Upper lobe of left lung (tissue), 6 donors: Measurements from ENCODE around the gene EDEM3. TPM values are rescaled to one million over a fixed set of nuclear protein-coding genes. Genes with fewer than 3 reads are reported as not detected.

ENCODE experiments used
- ATAC-seq, 2 donors: fragments of 200-7000 bp; cut with Tn5 transposase; one replicate each; pipeline ENCODE4 v1.9.1; 2022; ENCODE audit warnings: mild to moderate bottlenecking in 2 of 2, moderate library complexity in 2 of 2; ENCODE audit not compliant: low FRiP score in 2 of 2
- DNase-seq, 2 donors: peaks; one replicate each; pipeline ENCODE4 v3.0.0-alpha.2; 2019 to 2020
- H3K27ac ChIP-seq, 4 donors: fragments of 200-600 bp; sonication (generic); one replicate each; pipeline ENCODE4 v1.5.1; 2016 to 2019
- H3K27me3 ChIP-seq, 4 donors: fragments of 200-600 bp; sonication (generic); one replicate each; pipeline ENCODE4 v1.5.1; 2017 to 2019
- H3K36me3 ChIP-seq, 4 donors: fragments of 200-600 bp; sonication (generic); one replicate each; pipeline ENCODE4 v1.5.1; 2016 to 2019
- H3K4me1 ChIP-seq, 4 donors: fragments of 200-600 bp; sonication (generic); one replicate each; pipeline ENCODE4 v1.5.1; 2018 to 2019
- H3K4me3 ChIP-seq, 4 donors: fragments of 200-600 bp; sonication (generic); one replicate each; pipeline ENCODE4 v1.5.1; 2017 to 2019; ENCODE audit warnings: mild to moderate bottlenecking in 2 of 4, moderate library complexity in 1 of 4
- H3K9me3 ChIP-seq, 4 donors: fragments of 200-600 bp; sonication (generic); one replicate each; pipeline ENCODE4 v1.5.1; 2018 to 2019
- EP300 ChIP-seq, 4 donors: sonication (generic); formaldehyde crosslinking; IDR thresholded peaks; one replicate each; pipeline ENCODE4 v1.5.1; 2017; ENCODE audit warnings: antibody characterized with exemption in 4 of 4, control low read depth in 2 of 4
- POLR2A ChIP-seq, 4 donors: fragments of 450-650 bp; IDR thresholded peaks; one replicate each; pipeline ENCODE4 v1.5.1; 2016 to 2017; ENCODE audit warnings: antibody characterized with exemption in 4 of 4, mild to moderate bottlenecking in 2 of 4
- POLR2AphosphoS5 ChIP-seq, 2 donors: sonication (generic); formaldehyde crosslinking; IDR thresholded peaks; one replicate each; pipeline ENCODE4 v1.5.1; 2017; ENCODE audit warnings: antibody characterized with exemption in 2 of 2
- WGBS, 2 donors: methylation state at CpG; one replicate each; pipeline ENCODE4 v1.1.5; 2017 to 2018; 5-methylcytosine and 5-hydroxymethylcytosine counted together
- total RNA-seq, 6 donors: library from RNA; depleted of rRNA in 4 of 6; stranded (reverse); fragments of >200 nt in 4 of 6; gene quantifications; one replicate each; pipeline versions ENCODE4 v1.1.0 to v1.2.1, GENCODE V29; 2016 to 2021
- TF ChIP-seq, protein P1 (sequence below), 6 experiments: fragments of 450-650 bp in 4 of 6; fragments of 200-600 bp in 2 of 6; sonication (generic) in 2 of 6; IDR thresholded peaks; one replicate each; pipeline ENCODE4 v1.5.1; 2016 to 2019; ENCODE audit warnings: antibody characterized with exemption in 6 of 6
- donor health status: DM: no; HTN: no; CAD: no; lungs with moderate emphysema.
- donor health status: DM: no; HTN: yes; CAD: no; lungs with severe emphysema.

EDEM3 gene
- total RNA-seq, 6 donors from 2014 or later, result 23.9 to 56.2 (median 29.4) TPM

DNA sequence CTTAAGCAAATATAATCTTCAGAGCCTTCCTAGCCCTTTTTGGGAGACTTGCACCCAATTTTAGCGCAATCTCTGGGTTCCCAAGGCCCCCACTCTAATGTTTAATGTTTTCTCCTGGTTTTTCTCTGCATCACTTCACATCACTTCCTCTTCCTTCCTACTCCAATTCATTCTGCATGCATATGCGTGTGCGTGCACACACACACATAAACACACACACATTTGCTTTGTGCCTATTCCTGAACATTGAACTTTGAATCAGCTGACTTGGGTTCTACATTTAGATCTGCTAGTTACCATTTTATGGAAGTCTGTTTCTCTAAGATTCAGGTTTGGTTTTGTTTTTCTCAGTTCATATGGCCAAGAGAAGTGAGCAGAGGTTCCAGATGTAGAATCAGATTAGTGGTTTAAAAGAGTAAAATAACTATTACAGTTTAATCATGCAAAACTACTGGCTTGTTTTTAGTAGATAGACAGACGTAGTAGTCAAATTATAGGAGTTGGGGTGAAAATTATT, 7.4 kb upstream of the EDEM3 start:
- TF ChIP-seq EP300 (IDR thresholded peaks at IDR 0.05), result no peak
- TF ChIP-seq POLR2A (IDR thresholded peaks at IDR 0.05), result no peak
- TF ChIP-seq, protein P1, sequence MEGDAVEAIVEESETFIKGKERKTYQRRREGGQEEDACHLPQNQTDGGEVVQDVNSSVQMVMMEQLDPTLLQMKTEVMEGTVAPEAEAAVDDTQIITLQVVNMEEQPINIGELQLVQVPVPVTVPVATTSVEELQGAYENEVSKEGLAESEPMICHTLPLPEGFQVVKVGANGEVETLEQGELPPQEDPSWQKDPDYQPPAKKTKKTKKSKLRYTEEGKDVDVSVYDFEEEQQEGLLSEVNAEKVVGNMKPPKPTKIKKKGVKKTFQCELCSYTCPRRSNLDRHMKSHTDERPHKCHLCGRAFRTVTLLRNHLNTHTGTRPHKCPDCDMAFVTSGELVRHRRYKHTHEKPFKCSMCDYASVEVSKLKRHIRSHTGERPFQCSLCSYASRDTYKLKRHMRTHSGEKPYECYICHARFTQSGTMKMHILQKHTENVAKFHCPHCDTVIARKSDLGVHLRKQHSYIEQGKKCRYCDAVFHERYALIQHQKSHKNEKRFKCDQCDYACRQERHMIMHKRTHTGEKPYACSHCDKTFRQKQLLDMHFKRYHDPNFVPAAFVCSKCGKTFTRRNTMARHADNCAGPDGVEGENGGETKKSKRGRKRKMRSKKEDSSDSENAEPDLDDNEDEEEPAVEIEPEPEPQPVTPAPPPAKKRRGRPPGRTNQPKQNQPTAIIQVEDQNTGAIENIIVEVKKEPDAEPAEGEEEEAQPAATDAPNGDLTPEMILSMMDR (IDR thresholded peaks at IDR 0.05), result no peak
- TF ChIP-seq POLR2AphosphoS5 (IDR thresholded peaks at IDR 0.05), result no peak
- no peak for DNase-seq
- Histone ChIP-seq H3K4me1 (no peaks in the 10 kb centered on the region), H3K27me3 (no peaks in the 10 kb centered on the region), H3K27ac (no peak overlapping the region), H3K9me3 (no peaks in the 10 kb centered on the region), H3K36me3 (no peaks in the 10 kb centered on the region), H3K4me3 (no peak overlapping the region)
- 70 to 72% methylated on average over 4 of the region's 4 CpGs for WGBS, 2 donors
- no peak for ATAC-seq

DNA sequence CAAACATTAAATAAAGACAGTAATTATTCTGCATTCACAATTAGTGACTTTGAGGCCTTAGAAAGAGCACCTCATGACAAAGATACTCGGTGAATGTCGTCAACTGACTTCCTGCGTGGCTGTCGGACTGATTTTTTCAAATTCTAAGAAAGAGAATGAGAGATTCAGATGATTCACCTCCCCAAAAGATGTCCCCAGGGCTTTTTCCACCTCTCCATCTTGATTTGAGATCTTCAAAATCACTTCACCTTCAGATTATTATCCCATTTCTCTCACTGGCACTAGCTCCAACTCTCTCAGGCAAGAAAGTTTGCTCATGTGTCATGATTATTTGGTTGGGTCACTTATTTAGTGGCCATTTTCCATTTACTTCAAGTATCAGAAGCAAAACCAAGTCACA, 5.0 kb upstream of the EDEM3 start:
- Histone ChIP-seq H3K27me3 (no peaks in the 10 kb centered on the region), H3K36me3 (no peaks in the 10 kb centered on the region), H3K4me3 (no peak overlapping the region), H3K27ac (no peak overlapping the region), H3K9me3 (no peaks in the 10 kb centered on the region), H3K4me1 (peaks cover 0 to 6% (median 4%) of the 10 kb centered on the region in 4 donors)
- no peak for ATAC-seq
- 98 to 99% methylated on average over 4 of the region's 4 CpGs for WGBS, 2 donors
- DNase-seq, result no peak
- TF ChIP-seq POLR2AphosphoS5 (IDR thresholded peaks at IDR 0.05), result no peak
- no peak for TF ChIP-seq POLR2A (IDR thresholded peaks at IDR 0.05)
- TF ChIP-seq, protein P1 (IDR thresholded peaks at IDR 0.05), result no peak
- no peak for TF ChIP-seq EP300 (IDR thresholded peaks at IDR 0.05)

DNA sequence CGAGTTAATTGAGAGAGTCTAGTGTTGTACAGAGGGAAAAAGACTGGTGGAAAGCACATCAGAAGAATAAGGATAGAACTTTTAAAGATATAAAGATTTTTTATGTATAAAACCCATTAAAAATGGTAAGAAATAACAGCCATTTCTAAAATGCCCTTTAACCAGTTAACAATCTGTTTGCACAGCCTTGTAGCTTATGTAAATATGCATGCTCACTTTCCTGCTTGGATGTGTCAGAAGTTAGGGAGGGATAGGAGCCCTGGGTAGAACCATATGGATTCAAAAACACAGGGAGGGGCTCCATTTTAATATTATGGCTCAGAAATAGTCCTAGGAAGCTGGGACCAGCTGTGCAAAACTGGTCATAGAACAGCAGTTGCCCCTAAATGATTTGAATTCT, 4.5 kb upstream of the EDEM3 start:
- H3K36me3 ChIP-seq, result no peaks in the 10 kb centered on the region

DNA sequence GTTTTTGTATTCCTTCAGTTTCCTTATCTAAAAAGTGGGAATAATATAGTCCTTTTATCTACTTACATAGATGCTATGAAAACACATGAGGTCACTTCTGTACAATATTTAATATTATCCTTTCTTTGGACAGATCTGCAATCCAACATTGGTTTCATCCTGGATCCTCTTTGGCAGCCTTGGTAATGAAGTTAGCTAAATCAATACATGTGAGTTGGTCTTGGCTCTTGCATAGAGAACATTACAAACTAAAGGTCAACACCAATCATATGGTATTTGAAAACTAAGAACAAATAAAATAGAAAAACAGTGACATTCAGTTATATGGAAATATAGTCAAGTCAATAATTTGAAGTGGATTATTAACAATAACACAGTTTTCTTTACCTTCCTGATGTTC, 3.2 kb upstream of the EDEM3 start:
- TF ChIP-seq EP300 (IDR thresholded peaks at IDR 0.05) (no peak), POLR2A (IDR thresholded peaks at IDR 0.05) (no peak), POLR2AphosphoS5 (IDR thresholded peaks at IDR 0.05) (no peak)
- TF ChIP-seq, protein P1 (IDR thresholded peaks at IDR 0.05), result no peak
- Histone ChIP-seq H3K36me3 (no peaks in the 10 kb centered on the region), H3K9me3 (no peaks in the 10 kb centered on the region), H3K4me3 (no peak overlapping the region), H3K27ac (no peak overlapping the region), H3K4me1 (peaks cover 8 to 15% (median 10%) of the 10 kb centered on the region in 4 donors), H3K27me3 (no peaks in the 10 kb centered on the region)
- ATAC-seq, result no peak
- no peak for DNase-seq

More for the DNA sequence above, 4.5 kb upstream of the EDEM3 start:
- Histone ChIP-seq H3K9me3 (no peaks in the 10 kb centered on the region), H3K27me3 (no peaks in the 10 kb centered on the region), H3K4me1 (peaks cover 0 to 6% (median 4%) of the 10 kb centered on the region in 4 donors), H3K27ac (no peak overlapping the region), H3K4me3 (no peak overlapping the region)
- ATAC-seq, result no peak
- no peak for DNase-seq
- 67 to 68% methylated on average over 1 of the region's 1 CpG for WGBS, 2 donors
- TF ChIP-seq EP300 (IDR thresholded peaks at IDR 0.05) (no peak), POLR2A (IDR thresholded peaks at IDR 0.05) (no peak), POLR2AphosphoS5 (IDR thresholded peaks at IDR 0.05) (no peak)
- TF ChIP-seq, protein P1 (IDR thresholded peaks at IDR 0.05), result no peak

DNA sequence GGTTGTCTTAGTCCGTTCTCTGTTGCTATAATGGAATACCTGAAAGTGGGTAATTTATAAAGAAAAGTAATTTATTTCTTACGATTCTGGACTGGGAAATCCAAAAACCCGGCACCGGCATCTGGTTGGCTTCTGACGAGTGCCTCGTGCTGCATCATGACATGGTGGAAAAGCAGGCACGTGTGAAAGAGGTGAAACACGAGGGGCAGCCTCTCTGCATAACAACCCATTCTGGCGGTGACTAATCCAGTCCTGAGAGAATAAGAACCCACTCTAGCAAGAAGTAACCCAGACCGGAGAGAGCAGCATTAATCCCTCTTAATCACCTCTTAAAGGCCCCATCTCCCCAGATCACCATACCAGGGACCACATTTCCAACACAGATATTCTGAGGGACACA, 2.7 kb upstream of the EDEM3 start:
- 89 to 94% methylated on average over 10 of the region's 10 CpGs for WGBS, 2 donors
- H3K9me3 ChIP-seq, result no peaks in the 10 kb centered on the region
- no peak for ATAC-seq
- no peaks in the 10 kb centered on the region for H3K36me3 ChIP-seq
- TF ChIP-seq POLR2A (IDR thresholded peaks at IDR 0.05) (no peak), EP300 (IDR thresholded peaks at IDR 0.05) (no peak), POLR2AphosphoS5 (IDR thresholded peaks at IDR 0.05) (no peak)
- TF ChIP-seq, protein P1 (IDR thresholded peaks at IDR 0.05), result no peak
- H3K4me1 ChIP-seq, result peaks cover 8 to 20% (median 15%) of the 10 kb centered on the region in 4 donors
- H3K27me3 ChIP-seq, result no peaks in the 10 kb centered on the region
- DNase-seq, result no peak
- no peak overlapping the region for H3K4me3 ChIP-seq
- H3K27ac ChIP-seq, result no peak overlapping the region
